Pancreas (tissue), 10 donors: Measurements from ENCODE around the gene NGRN. TPM values are rescaled to one million over a fixed set of nuclear protein-coding genes. Genes with fewer than 3 reads are reported as not detected.

ENCODE experiments used
- ATAC-seq, 4 donors: fragments of 200-7000 bp; cut with Tn5 transposase; one replicate each; pipeline versions ENCODE4 v1.8.0 to v1.9.1; 2020; ENCODE audit warnings: mild to moderate bottlenecking in 4 of 4, moderate library complexity in 4 of 4
- DNase-seq, 6 donors: peaks; one replicate each; pipeline ENCODE4 v3.0.0-alpha.2; 2020
- FAIRE-seq: peaks from 2 replicates; lab custom pipeline; 2012; peaks lifted over from hg19 to GRCh38; lab: Jason Lieb, UNC
- H3K27ac ChIP-seq, 4 donors: fragments of 200-600 bp; sonication (generic); 1 replicate in 3 of 4; 2 replicates in 1 of 4; pipeline versions ENCODE4 v1.5.0 to v1.8.0; 2020
- H3K27me3 ChIP-seq, 4 donors: fragments of 200-600 bp; one replicate each; pipeline ENCODE4 v1.8.0; 2021
- H3K36me3 ChIP-seq, 3 donors: fragments of 200-600 bp; sonication (generic) in 1 of 3; one replicate each; pipeline versions ENCODE4 v1.5.0 to v1.8.0; 2020 to 2021
- H3K4me1 ChIP-seq, 3 donors: fragments of 200-600 bp; one replicate each; pipeline ENCODE4 v1.8.0; 2021
- H3K4me3 ChIP-seq, 4 donors: fragments of 200-600 bp; sonication (generic) in 2 of 4; one replicate each; pipeline versions ENCODE4 v1.5.0 to v1.8.0; 2020 to 2021
- H3K9me3 ChIP-seq, 4 donors: fragments of 200-600 bp; one replicate each; pipeline ENCODE4 v1.8.0; 2021
- WGBS, 2 donors: extraction: QIAGEN DNeasy Blood & Tissue Kit; methylation state at CpG; one replicate each; pipeline ENCODE4 v1.1.7; 2013; 5-methylcytosine and 5-hydroxymethylcytosine counted together
- intact Hi-C, 3 donors: fragments of 100-400 bp; cut with DNase I; formaldehyde crosslinking; loops; one replicate each; pipeline versions ENCODE4 v1.11.1 to v1.14.2; 2022
- polyA plus RNA-seq, 2 donors: library from polyadenylated mRNA; stranded (reverse); fragments of 200-250 nt; gene quantifications; one replicate each; pipeline ENCODE4 v1.2.3, GENCODE V29; 2013
- total RNA-seq, 6 donors: library from RNA; stranded (reverse); fragmentation: NEBNext Ultra II Directional in 4 of 6; extraction: Animal tissue kit (Norgen Biotek cat#: 25700) in 4 of 6; gene quantifications; one replicate each; pipeline versions ENCODE4 v1.2.1 to v1.2.4, GENCODE V29; 2021 to 2023
- TF ChIP-seq, protein P1 (sequence below), 4 donors: fragments of 200-600 bp; sonication (generic) in 3 of 4; IDR thresholded peaks; one replicate each; pipeline versions ENCODE4 v1.5.0 to v1.8.0; 2021; ENCODE audit warnings: antibody characterized with exemption in 4 of 4
- donor health status: healthy with polysubstance abuse.
- donor health status: DM: no; HTN: no; CAD: no; lungs with moderate emphysema.
- donor health status: DM: no; HTN: no; CAD: no.
- donor health status: control.
- donor health status: control.
- donor health status: Bipolar disorder and iron deficiency.
- donor health status: DM: yes; HTN: yes; CAD: no.
- donor health status: DM: no; HTN: no; CAD: no.
- donor health status: DM: no; HTN: no; CAD: no.
- donor health status: DM: yes; HTN: yes; CAD: no.

The NGRN gene
- total and polyA plus RNA-seq, 8 donors: 19.3 to 46.8 (median 27.1) TPM

DNA sequence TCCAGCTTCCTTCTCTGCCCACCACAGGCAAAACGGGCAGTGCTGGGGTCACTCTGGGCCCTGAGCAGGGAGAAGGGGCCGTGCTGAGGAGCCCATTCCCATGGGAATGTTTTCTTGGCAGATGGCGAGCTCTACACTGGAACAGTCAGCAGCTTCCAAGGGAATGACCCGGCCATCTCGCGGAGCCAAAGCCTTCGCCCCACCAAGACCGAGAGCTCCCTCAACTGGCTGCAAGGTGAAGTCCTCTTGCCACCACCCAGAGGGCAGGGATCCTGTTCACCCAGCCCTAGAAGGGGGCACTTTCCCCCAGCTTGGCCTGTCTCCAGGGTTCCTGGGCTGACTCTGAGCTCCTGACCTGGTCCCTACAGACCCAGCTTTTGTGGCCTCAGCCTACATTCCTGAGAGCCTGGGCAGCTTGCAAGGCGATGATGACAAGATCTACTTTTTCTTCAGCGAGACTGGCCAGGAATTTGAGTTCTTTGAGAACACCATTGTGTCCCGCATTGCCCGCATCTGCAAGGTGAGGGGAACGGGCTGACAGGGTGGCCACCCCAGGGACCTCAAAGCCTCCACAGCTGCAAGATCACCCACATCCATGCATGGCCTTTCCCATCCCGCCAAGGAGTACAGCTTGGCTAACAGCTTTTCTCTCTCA, 44.1 kb upstream of the NGRN start:
- peak; percentile 79 to 92 (median 83) for DNase-seq
- intact Hi-C loops: no loop called here
- Histone ChIP-seq H3K4me1 (peaks cover 0 to 5% (median 4%) of the 10 kb centered on the region in 3 donors), H3K4me3 (no peak overlapping the region), H3K27me3 (no peaks in the 10 kb centered on the region), H3K9me3 (no peaks in the 10 kb centered on the region), H3K27ac (peak overlapping the region in 1 of 4 donors; percentile 39), H3K36me3 (peaks cover 0 to 63% (median 27%) of the 10 kb centered on the region in 3 donors)
- TF ChIP-seq, protein P1, sequence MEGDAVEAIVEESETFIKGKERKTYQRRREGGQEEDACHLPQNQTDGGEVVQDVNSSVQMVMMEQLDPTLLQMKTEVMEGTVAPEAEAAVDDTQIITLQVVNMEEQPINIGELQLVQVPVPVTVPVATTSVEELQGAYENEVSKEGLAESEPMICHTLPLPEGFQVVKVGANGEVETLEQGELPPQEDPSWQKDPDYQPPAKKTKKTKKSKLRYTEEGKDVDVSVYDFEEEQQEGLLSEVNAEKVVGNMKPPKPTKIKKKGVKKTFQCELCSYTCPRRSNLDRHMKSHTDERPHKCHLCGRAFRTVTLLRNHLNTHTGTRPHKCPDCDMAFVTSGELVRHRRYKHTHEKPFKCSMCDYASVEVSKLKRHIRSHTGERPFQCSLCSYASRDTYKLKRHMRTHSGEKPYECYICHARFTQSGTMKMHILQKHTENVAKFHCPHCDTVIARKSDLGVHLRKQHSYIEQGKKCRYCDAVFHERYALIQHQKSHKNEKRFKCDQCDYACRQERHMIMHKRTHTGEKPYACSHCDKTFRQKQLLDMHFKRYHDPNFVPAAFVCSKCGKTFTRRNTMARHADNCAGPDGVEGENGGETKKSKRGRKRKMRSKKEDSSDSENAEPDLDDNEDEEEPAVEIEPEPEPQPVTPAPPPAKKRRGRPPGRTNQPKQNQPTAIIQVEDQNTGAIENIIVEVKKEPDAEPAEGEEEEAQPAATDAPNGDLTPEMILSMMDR (IDR thresholded peaks at IDR 0.05): peak; percentile 19 to 65 (median 58)
- WGBS, 2 donors: 28 to 31% methylated on average over 14 of the region's 14 CpGs
- peak; percentile 84 to 93 (median 91) for ATAC-seq
- no peak for FAIRE-seq

DNA sequence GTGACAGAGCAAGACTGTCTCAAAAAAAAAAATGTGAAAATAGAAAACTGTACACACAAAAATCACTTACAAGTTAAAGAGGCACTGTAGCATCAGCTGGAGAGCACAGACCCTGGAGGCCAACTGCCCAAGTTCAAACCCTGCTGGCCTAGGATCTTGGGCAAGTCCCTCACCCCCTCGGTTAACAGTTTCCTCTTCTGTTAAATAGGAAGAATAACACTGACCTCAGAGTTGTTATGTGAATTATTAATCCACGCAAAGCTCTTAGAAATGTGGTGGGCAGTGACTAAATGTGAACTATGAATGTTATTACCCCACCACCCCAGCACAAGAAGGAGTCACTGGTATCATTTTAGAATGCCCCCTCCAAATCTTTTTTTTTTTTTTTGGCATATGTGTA, 42.9 kb upstream of the NGRN start:
- DNase-seq (peak in 1 of 6 donors; percentile 3), ATAC-seq (no peak), FAIRE-seq (no peak)
- TF ChIP-seq, protein P1 (IDR thresholded peaks at IDR 0.05): no peak
- H3K27me3 ChIP-seq: no peaks in the 10 kb centered on the region
- H3K4me3 ChIP-seq: no peak overlapping the region
- intact Hi-C loops: no loop called here
- 78 to 87% methylated on average over 2 of the region's 2 CpGs for WGBS, 2 donors
- no peak overlapping the region for H3K27ac ChIP-seq
- peaks cover 0 to 62% (median 27%) of the 10 kb centered on the region in 3 donors for H3K36me3 ChIP-seq
- H3K9me3 ChIP-seq: no peaks in the 10 kb centered on the region
- H3K4me1 ChIP-seq: peaks cover 7 to 13% (median 11%) of the 10 kb centered on the region in 3 donors

DNA sequence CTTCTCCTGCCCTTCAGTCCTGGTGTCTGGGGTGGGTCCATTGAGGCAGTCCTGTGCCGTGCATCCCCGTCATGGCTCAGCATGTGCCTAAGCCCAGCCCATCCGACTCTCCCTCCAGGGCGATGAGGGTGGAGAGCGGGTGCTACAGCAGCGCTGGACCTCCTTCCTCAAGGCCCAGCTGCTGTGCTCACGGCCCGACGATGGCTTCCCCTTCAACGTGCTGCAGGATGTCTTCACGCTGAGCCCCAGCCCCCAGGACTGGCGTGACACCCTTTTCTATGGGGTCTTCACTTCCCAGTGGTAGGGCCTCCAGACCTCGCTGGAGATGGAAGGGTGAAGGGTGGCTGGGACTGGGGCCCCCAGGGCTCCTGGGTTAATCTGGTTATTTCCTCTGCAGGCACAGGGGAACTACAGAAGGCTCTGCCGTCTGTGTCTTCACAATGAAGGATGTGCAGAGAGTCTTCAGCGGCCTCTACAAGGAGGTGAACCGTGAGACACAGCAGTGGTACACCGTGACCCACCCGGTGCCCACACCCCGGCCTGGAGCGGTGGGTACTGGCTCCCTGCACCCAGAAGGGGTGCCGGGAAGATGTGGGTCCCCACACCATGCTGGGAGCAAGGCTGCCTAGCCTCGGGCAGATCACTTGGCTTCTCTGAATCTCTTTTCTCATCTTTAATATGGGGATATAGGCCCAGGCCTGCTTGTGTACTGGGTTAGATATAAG, 41.9 kb upstream of the NGRN start:
- Histone ChIP-seq H3K4me3 (no peak overlapping the region), H3K27me3 (no peaks in the 10 kb centered on the region), H3K9me3 (no peaks in the 10 kb centered on the region), H3K4me1 (peaks cover 16 to 23% (median 20%) of the 10 kb centered on the region in 3 donors), H3K27ac (no peak overlapping the region), H3K36me3 (peaks cover 0 to 57% (median 27%) of the 10 kb centered on the region in 3 donors)
- intact Hi-C loops: no loop called here
- ATAC-seq (no peak), FAIRE-seq (no peak), DNase-seq (peak in 1 of 6 donors; percentile 64)
- TF ChIP-seq, protein P1 (IDR thresholded peaks at IDR 0.05): no peak
- WGBS, 2 donors: 90% methylated on average over 22 of the region's 22 CpGs

- peak in 1 of 6 donors; percentile 74 for DNase-seq
- H3K9me3 ChIP-seq: no peaks in the 10 kb centered on the region
- H3K27me3 ChIP-seq: no peaks in the 10 kb centered on the region
- 91 to 93% methylated on average over 17 of the region's 17 CpGs for WGBS, 2 donors
- TF ChIP-seq, protein P1 (IDR thresholded peaks at IDR 0.05): no peak
- FAIRE-seq: no peak
- no peak overlapping the region for H3K4me3 ChIP-seq
- no peak for ATAC-seq
- H3K36me3 ChIP-seq: peaks cover 3 to 68% (median 27%) of the 10 kb centered on the region in 3 donors
- H3K4me1 ChIP-seq: peaks cover 30 to 36% (median 31%) of the 10 kb centered on the region in 3 donors
- intact Hi-C loops: loop anchor here in 1 of 3 donors (5.0 kb wide), 1 partner anchor 63 kb away; no protein-coding TSS in a partner anchor
- no peak overlapping the region for H3K27ac ChIP-seq
These were observed 40.4 kb upstream of the NGRN start for GRCh38 chr15:90225047-90225446.
